GM18520 (cell line): ENCODE data around the gene LACC1.

Source experiments
- ATAC-seq: cut with Tn5 transposase; IDR thresholded peaks from one replicate; pipeline ENCODE4 v1.9.1; 2021; ENCODE audit not compliant: unreplicated experiment

The LACC1 gene

DNA sequence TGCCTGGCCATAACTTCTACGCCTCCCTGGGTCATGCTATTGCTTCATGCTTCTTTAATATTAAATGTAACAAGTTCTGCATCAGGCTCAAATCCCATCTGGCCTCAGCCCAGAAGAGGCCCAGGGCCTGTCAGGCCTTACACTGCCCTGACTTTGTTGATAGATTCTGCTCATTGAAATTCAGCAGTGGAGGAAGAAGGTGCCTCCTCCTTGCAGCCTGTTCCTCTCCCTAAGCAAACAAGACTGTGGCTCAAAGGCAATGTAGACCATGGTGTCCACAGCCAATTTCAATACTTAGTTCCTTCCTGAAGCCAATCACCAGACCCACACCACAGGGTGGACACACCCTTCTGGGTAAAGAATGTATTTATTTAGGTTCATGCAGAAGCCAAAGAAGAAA, 59.4 kb downstream of the LACC1 start:
- ATAC-seq = no peak

DNA sequence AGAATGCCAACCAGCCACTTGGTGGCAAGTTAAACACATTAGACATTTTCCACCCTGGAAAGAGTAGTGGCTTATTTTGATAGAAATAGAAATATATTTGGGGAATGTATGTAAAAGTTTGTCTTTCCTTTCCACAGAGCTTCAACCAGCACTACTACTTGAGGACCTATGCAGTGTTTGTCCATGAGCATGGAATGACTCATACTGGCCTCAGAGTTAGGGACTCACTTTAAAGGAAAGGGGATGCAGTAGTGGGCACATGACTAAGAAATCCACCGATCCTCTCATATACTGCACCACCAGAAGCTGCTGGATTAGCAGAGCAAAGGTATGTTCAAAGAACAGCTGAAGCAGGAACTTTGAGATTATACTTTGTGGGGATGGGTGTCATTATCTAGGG, 62.6 kb downstream of the LACC1 start:
- ATAC-seq = no peak
